ENCODE data around the gene EGR2. TPM values are rescaled to one million over a fixed set of nuclear protein-coding genes. Genes with fewer than 3 reads are reported as not detected.
A peak's percentile ranks its signal among the peaks of the same experiment; 100 is the strongest.

The EGR2 gene
- 0.13 and 0.46 TPM in 2 replicates for total RNA-seq (2014; rRNA removed)
- 1.8 TPM for polyA plus RNA-seq (2012)

DNA sequence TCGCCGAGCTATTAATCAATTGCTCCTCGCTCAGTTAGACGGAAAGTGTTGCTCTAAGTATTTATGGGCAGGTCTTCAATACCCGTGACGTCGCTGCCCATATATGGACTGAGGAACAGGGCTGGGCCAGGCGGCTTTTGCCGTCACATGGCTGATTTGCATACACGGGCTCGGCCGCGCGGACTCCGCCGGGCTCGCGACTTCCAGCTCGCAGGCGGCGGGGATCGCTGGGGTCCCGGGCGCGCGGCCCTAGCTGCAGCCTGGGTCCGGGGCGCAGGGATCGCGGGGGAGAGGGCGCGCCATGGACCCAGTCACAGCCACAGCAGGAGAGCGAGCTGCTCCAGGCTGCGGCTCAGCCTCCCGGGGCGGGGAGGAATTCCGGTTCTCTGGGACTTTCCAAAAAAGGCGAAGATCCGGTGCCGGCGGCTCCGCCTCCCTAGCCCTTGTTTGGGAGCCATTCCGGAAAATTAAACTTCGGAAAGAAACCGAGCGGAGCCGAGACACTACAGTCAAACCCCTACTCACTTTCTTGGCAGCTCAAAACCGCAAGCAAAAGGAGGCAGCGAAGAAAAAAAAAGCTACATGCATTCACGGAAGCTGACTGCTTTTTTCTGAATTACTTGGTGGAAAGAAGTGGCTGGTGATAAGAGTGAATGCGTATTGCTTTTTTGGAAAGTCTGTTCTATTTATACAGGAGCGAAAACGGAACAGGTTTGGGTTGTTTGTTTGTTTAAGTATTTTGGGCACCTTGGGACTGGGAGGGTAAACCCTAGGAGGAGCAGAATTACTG lies at the start of gene EGR2:
TSS of gene EGR2 (minus strand) at position 36 of the 790 bp plus-strand sequence. CDS start 337 bp downstream, outside the sequence.
- peak; percentile 90 for DNase-seq (ENCODE audit: low read depth)

DNA sequence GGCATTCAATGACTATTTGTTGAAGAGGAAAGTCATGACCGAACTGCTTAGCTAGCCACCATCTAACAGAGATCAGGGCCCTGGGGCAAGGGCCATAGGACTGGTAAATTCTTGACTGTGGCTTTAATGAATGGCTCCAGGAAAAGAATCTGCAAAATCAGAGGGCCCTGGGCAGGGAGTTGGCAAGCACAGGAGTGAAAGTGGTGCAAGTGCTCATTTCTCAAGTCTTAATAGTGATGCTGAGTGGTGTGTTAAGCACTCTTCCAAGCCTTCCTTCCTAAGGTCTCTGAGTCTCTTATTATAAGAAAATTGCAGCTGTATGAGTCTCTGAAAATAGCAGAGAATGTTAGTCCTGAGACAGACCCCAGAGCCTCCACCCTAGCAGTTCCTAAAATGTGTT lies 46.3 kb upstream of the EGR2 start:
- no peak for DNase-seq (ENCODE audit: low read depth)

DNA sequence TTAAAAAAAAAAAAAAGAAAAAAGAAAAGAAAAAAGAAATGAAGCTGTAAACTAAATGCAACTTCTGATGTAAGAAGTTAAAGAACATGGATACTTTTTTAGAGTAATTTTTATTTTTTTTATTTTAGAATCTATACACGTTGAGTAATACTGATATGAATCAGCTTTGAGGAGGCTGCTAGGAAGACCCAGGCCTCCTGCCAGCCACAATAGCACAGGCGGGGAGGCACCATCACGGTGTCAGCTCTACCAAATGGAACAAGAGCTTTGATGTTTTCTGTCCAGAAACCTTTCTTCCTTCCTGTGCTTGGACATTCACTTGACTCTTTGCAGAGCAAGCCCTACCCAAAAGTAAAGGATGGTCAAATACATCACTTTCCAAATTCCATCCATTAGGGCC lies 45.3 kb upstream of the EGR2 start:
- DNase-seq (ENCODE audit: low read depth) = no peak

DNA sequence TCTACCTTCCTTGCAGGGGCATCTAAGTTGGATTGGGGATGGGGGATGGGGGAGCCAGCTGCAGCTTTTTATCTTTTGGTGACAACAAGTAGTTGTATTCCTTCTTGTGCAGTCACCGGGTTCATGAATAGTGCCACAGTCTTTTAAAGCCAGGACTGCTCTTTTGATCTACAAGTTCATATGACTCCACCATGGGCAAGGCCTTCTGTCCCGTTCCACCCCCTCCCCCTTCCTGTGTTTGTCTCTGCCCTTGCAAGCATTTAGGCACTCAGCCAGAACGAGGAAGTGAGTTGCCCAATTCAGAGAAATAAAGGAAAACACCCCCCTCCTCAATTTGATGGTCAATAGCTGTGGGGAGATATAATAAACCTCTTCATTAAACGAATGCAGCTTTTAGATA lies 44.8 kb upstream of the EGR2 start:
- no peak for DNase-seq (ENCODE audit: low read depth)

DNA sequence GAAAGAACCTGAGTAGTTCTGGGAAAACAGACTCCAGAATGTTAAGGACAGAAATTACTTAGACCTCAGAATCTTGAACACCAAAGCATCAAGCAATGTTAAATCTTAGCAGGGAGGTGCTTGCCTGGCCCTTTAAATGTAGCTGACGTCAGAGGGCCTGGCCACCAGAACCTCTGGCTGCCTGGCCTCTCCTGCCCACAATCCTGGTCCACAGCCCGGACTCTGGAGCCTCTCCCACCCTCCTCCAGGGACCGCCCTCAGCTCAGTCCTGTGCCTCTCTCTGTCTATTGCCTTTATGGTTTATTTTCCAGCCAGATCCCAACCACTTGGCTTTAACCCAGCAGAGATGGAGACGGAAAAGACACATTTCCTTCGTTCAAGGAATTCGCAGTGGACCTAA lies 42.2 kb upstream of the EGR2 start:
- no peak for DNase-seq (ENCODE audit: low read depth)

DNA sequence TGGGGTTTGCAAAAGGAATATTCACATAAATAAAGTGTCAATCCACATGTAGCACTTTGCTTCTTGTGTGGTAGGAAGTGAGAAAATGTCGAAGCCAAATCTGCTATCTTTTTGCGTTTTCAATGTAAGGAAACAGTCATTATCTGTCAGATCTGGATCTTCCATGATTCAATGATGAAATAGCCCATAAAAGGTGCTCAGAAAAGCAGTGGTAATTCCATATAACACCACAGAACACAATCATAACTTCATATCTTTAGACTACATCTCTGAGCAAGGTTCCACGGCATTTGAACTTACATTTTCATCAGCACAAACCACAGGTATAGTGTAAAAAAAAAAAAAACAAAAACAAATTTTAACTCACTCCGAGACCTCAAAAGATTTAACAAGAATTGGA lies 39.9 kb upstream of the EGR2 start:
- DNase-seq (ENCODE audit: low read depth) = no peak

DNA sequence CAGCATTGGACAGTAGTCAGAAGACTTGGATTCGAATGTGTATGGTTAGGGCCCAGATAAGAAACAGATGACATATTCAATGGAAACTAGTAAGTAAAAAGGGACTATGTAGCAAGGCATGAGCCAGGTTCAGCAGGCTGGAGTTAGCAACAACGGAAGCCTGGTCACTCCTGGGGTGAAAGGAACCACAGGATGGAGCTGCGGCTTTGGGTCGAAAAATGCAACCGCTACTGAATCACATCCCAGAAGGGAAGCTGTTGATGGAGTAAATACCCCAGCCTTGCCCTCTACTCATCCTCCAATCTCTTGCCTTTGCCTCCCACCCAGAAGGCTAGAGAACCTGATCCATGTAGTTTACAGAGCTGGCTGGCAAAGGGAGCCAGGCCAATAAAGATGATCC lies 37.5 kb upstream of the EGR2 start:
- DNase-seq (ENCODE audit: low read depth) = no peak

DNA sequence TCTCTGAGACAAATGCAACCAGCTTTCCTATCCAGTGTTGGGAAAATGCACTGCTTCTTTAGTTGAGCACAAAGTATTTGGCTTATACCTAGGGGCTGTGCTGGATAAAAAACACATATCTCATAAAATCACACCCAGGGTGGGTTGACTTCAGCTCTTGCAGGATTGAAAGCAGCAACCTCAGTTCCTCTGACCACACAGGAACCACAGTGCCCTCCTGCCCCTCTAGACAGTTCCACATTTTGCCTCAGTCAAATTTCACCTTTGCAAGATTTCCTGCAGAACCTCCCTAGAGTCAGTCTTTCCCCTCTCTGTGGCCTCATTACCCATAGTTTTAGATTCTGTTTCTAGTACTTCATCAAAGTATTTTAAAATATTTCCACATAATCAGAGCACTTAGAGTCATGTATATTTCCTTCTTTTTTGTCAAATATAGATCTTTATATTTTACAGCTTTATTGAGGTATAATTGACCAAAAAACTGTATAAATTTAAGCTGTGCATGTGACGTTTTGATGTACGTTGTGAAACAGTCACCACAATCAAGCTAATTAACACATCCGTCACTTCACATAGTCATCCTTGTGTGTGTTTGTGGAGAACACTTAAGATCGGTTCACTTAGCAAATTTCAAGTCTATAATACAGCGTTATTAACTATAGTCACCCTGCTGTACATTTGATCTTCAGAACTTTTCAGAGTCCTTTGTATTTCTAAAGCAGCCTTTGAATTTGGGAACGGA lies 37.0 kb upstream of the EGR2 start:
- DNase-seq (ENCODE audit: low read depth) = no peak

DNA sequence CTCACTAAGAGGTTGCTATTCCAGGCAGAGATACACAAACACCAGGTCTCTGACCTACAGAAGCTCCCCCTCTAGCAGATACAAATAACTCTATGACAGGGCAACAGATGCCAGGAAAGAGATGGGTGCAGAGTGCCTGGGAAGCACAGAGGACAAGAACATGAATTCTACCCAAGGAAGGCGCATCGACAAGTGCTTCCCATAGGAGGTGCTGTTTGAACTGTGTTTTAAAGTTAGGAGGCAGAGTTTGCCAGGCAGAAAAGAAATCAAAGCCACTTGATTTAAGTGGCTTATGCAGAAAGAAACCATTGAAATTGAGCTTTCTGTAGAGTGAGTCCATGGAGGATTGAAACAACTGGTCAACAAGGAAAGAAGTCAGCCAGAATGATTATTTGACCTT lies 35.3 kb upstream of the EGR2 start:
- peak; percentile 29 for DNase-seq (ENCODE audit: low read depth)

DNA sequence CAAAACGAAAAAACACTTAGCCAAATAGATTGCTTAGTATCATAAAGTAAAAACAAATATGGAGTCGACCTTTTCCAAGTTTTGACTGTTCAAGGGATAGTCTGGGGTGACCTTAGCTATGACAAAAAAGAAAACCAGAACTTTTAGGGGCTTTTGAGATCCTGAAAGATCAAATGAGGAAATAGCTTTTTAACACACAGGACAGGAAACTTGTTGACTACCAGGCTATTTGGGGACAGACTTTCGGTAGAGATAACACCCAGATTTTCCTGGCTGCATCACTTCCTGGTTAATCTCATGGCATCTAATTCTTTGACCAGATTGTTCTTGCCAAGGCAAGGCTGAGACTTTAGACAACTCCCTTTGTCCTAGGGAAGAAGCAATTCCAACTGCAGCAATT lies 34.5 kb upstream of the EGR2 start:
- DNase-seq (ENCODE audit: low read depth) = no peak

DNA sequence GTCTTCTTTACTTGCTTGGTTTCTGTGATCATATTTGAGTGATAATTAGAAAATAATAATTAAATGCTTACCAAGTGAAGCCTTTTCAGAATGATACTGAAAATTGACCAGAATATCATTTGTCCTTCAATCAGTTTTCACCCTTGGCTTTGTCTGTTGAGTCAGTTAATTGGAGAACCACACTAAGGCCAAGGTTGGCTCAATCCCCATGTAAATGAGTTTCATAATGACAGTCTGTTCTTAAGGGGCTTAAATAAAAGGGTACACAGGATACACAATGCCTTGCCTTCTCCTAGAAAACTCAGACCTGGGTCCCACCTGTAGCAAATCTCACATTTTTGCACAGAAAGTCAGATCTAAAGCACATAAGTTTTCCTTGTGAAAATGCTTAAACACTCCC lies 31.3 kb upstream of the EGR2 start:
- DNase-seq (ENCODE audit: low read depth) = no peak

DNA sequence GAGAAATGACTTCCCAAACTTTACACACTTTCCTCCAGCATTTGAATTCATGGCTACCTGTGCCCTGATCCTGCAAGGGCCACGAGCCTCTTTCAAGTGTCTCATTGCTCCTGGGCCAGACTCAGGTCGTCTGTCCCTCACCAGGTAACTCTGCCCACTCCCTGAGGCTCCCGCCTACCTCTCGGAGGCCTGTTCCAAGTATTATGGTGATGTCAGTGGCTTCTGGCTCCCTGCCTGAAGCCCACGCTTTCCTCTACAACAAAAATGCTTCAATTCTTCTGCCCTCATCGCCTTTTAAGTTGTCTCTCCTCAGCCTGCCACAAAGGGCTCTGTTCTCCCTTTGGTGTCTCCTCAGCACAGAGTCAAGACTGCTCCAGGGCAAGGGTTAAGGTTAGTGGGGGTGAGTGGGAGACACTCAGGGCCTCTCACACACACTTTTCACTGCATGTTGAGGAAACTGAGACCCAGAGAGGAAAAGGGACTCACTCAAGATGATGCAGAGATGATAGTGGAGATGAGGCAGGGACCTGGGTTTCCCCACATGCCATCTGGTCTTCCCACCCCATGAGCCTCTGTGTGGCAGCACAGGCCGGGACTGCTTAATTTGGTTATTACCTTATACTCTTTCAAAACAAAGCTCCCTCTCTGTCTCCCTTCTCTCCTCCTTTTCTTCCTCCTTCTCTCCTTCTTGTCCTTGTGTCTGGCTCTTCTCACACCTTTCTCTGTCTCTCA lies 28.3 kb upstream of the EGR2 start:
- no peak for DNase-seq (ENCODE audit: low read depth)

DNA sequence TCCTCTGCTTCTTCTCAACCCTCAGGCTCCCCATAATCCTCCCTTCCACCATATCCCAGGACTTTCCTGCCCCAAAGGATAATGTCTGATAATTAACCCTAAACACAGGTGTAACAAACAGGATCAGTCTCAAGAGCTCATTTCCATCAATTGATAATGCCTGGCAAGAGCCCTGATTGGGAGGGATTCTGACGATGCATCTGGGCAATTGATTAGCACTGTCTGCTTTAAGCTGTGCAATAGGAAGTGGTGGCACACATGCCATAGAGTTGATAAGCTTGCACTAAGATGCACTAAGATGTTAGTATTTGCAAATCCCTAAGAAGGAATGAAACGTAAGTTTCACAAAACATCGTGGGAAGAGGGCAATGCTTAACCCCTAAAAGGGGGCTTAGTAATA lies 27.4 kb upstream of the EGR2 start:
- no peak for DNase-seq (ENCODE audit: low read depth)

DNA sequence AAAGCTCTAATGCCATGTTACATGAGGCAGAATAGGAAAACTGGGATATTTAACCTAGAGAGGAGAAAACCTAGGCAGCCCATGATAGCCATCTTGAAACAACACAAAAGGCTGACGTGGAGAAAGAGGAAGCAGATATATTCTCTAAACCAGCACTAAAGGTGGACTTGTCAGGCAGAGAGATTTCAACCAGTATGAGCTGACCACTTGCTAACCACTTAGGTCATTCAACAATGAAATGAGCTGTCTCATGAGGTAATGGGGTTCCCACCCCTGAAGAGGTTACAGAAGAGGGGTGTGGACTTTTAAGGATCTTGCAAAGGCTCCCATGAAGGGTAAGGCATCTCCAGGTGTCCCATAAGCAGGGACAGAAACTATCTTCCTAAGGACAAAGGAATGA lies 26.8 kb upstream of the EGR2 start:
- no peak for DNase-seq (ENCODE audit: low read depth)

DNA sequence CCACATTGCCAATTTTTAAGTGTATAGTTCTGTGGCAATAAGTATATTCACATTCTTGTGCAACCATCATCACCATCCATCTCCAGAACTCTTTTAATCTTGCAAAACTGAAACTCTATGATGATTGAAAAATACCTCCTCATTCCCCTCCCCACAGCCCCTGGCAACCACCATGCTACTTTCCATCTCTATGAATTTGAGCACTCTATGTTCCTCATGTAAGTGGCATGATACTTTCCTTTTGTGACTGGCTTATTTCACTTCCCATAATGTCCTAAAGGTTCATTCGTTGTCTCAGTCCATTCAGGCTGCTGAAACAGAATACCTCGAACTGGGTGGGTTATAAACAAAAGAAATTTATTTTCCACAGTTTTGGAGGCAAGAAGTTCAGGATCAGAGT lies 23.4 kb upstream of the EGR2 start:
- DNase-seq (ENCODE audit: low read depth) = no peak

DNA sequence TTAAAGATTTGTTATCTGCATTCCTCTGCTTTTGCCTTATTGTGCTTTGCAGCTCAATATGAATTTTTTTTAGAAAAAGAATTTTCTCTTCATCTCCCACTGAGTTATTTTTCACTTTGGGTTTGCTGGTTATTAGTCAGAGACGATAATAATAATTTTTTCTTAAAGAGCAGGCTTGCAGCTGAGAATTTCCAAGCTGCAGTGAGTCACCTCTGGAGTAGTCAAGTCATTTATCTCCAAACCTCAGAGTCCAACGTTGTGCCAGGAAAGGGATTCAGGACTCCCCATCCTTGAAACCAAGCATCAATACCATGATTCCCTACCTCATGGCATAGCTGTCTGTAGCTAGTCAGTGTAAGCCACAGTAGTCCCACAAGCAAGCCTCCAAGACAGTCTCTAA lies 15.2 kb upstream of the EGR2 start:
- peak; percentile 65 for DNase-seq (ENCODE audit: low read depth)

DNA sequence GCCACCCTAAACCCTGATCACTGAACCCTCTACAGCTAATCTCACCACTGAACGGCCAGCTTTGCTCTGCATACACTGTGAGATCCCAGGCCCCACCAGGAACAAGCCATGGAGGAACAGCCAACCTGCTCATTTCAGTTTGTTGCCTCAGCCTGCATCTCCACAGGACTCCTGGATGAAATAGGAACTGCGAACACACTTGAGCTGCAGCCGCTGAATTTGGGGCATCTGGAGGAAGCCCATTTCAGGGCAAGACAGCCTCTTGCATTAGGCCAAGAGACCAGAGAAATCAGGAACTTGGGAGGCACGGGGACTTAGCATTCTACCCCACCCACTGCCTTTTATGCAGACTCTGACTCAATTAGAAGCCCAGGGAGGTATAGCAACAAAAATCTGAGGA lies 14.5 kb upstream of the EGR2 start:
- DNase-seq (ENCODE audit: low read depth) = no peak

DNA sequence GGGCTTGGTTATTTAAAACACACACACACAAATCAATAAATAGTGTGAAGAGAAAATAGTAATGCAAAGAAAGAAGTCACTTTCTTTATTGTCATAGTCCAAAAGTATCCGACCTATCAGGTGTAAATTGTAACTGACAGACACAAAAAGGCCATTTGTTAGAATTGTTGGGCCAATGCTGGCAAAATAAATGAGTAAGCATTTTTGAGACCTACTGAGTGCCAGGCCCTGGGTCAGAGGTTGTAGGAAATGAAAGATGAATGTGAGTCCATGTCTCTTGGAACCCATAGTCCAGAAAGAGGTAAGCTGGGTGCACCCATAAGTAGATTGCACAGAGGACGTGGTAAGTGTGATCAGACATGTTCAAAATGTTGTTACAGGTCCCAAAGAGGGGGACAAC lies 13.5 kb upstream of the EGR2 start:
- no peak for DNase-seq (ENCODE audit: low read depth)

DNA sequence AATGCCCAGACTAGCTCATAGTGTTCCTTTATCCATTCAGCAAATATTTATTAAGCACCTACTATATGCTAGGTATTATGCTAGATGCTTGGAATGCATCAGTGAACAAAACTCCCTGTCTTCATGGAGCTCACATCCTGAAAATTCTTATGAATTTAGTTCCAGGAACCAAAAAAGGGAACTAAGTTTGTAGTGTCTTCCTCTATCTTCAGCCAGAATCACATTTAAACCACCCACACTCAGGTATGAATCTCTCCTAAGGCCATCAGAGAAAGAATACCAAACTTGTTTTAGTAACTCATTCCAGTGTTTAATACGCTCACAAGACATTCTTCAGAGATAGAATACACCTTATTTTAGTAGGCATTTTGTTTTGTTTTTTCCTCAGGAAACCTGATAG lies 10.1 kb upstream of the EGR2 start:
- DNase-seq (ENCODE audit: low read depth) = no peak

DNA sequence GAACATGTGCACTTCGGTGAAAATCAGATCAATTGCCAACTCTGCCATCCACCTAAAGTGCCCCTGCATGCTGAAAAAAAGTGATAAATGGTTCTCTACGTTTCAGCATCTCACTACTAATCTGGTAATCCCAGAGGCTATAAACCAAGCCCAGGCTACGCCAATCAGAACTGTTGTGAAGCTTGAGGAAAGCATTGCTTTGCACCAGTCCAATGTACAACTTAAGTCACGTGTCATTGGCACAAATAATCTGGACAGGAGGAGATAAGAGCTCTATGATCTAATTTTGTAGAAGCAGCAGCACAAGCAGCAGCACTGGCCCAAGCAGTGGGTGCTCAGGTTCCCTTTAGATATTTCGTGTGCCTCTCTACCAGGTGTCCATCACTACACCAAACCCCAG lies 4.4 kb upstream of the EGR2 start:
- DNase-seq (ENCODE audit: low read depth) = no peak

DNA sequence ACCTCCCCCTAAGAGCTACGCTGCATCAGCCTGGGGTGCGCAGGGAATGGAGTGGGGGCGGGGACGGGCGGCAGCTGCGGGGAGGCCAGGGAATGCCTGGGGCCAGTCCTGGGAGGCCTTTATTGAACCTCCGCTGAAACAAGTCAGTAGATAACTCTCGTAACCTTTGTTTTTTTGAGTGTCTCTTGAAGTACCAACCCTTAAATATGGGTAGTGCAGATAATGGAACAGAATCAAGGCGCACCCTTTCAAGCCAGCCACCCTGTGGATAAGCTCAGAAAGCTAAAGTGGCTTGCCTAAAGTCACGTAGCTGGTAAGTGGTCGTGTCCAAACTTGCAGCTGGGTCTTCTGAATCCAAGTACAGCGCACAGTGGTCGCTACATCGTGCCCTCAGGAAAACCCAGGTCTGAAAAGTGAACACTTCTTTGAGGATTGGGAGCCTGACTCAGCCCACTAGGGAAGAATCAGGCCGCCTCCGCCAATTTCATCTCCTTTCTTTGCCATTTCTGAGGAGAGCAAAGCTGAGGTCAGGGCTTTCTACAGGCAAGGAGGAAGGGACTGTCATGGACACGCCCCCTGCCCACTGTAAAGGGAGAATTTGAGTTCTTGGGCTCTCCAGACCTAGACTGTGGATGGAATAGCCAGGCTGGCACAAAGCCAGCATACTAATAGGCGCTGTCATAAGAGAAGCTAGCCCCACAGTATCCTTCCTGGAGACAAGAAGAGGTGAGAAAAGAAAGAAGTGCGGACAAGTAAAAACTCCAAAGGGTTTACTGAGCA lies 3.2 kb upstream of the EGR2 start:
- no peak for DNase-seq (ENCODE audit: low read depth)

All from LHCN-M2 (cell line).